Loucy (cell line): ENCODE results near the gene PIWIL1.

Experiments used
- H2AFZ ChIP-seq: fragments of 200-600 bp; sonication (generic); 2 replicates; pipeline ENCODE4 v1.6.0; 2016; ENCODE audit warnings: antibody characterized with exemption, mild to moderate bottlenecking, low read length, moderate library complexity
- H3F3A ChIP-seq: fragments of 200-600 bp; 2 replicates; pipeline ENCODE4 v1.6.0; 2016; ENCODE audit warnings: antibody characterized with exemption, low read depth, mild to moderate bottlenecking
- H3K27me3 ChIP-seq: fragments of 200-600 bp; sonication (generic); 2 replicates; pipeline ENCODE4 v1.6.1; 2014; ENCODE audit warnings: low read length, mild to moderate bottlenecking; ENCODE audit not compliant: insufficient read depth, poor library complexity, severe bottlenecking
- H3K36me3 ChIP-seq: fragments of 200-600 bp; sonication (generic); 2 replicates; pipeline ENCODE4 v1.6.1; 2016; ENCODE audit warnings: low read length; ENCODE audit not compliant: insufficient read depth
- H3K4me1 ChIP-seq: fragments of 200-600 bp; sonication (generic); 2 replicates; pipeline ENCODE4 v1.5.1; 2014; ENCODE audit warnings: low read length, mild to moderate bottlenecking; ENCODE audit not compliant: insufficient read depth, poor library complexity, severe bottlenecking
- H3K4me2 ChIP-seq: fragments of 200-600 bp; sonication (generic); 2 replicates; pipeline ENCODE4 v1.6.0; 2014; ENCODE audit warnings: antibody characterized with exemption, low read length, low read depth, mild to moderate bottlenecking; ENCODE audit not compliant: poor library complexity, severe bottlenecking
- H3K4me3 ChIP-seq: fragments of 200-600 bp; sonication (generic); 2 replicates; pipeline ENCODE4 v1.5.1; 2014; ENCODE audit warnings: low read length, mild to moderate bottlenecking, mixed read lengths; ENCODE audit not compliant: poor library complexity, severe bottlenecking
- H3K79me2 ChIP-seq: fragments of 200-600 bp; sonication (generic); 2 replicates; pipeline ENCODE4 v1.6.1; 2014; ENCODE audit warnings: low read length; ENCODE audit not compliant: insufficient read depth
- H3K9ac ChIP-seq: fragments of 200-600 bp; sonication (generic); 2 replicates; pipeline ENCODE4 v1.6.0; 2014; ENCODE audit warnings: mild to moderate bottlenecking, low read depth, low read length, moderate library complexity; ENCODE audit not compliant: poor library complexity, severe bottlenecking
- H3K9me2 ChIP-seq: fragments of 200-600 bp; sonication (generic); replicated peaks from 2 replicates; pipeline ENCODE4 v1.6.1; 2016; ENCODE audit warnings: low read depth, low read length, mixed read lengths
- H3K9me3 ChIP-seq: fragments of 200-600 bp; sonication (generic); 2 replicates; pipeline ENCODE4 v1.6.1; 2014; ENCODE audit warnings: mild to moderate bottlenecking, antibody characterized with exemption, low read length, low read depth; ENCODE audit not compliant: insufficient read depth
- H4K20me1 ChIP-seq: fragments of 200-600 bp; sonication (generic); 2 replicates; pipeline ENCODE4 v1.6.0; 2014; ENCODE audit warnings: antibody characterized with exemption, low read length, mild to moderate bottlenecking; ENCODE audit not compliant: insufficient read depth, poor library complexity, severe bottlenecking
- EZH2phosphoT487 ChIP-seq: fragments of 200-600 bp; IDR thresholded peaks from 2 replicates; pipeline ENCODE4 v1.6.1; 2018; ENCODE audit warnings: antibody characterized with exemption, mild to moderate bottlenecking, moderate library complexity, borderline replicate concordance
- TF ChIP-seq, protein P1 (sequence below): fragments of 200-600 bp; sonication (generic); conservative IDR thresholded peaks from 2 replicates; pipeline ENCODE4 v1.5.1; 2014; ENCODE audit warnings: mild to moderate bottlenecking, antibody characterized with exemption, low read length

The PIWIL1 gene

GRCh38 chr12:130316251-130316650 is 21.4 kb upstream of the PIWIL1 start:
- no peak overlapping the region for H3K9ac ChIP-seq
- TF ChIP-seq, protein P1, sequence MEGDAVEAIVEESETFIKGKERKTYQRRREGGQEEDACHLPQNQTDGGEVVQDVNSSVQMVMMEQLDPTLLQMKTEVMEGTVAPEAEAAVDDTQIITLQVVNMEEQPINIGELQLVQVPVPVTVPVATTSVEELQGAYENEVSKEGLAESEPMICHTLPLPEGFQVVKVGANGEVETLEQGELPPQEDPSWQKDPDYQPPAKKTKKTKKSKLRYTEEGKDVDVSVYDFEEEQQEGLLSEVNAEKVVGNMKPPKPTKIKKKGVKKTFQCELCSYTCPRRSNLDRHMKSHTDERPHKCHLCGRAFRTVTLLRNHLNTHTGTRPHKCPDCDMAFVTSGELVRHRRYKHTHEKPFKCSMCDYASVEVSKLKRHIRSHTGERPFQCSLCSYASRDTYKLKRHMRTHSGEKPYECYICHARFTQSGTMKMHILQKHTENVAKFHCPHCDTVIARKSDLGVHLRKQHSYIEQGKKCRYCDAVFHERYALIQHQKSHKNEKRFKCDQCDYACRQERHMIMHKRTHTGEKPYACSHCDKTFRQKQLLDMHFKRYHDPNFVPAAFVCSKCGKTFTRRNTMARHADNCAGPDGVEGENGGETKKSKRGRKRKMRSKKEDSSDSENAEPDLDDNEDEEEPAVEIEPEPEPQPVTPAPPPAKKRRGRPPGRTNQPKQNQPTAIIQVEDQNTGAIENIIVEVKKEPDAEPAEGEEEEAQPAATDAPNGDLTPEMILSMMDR, result no peak
- TF ChIP-seq EZH2phosphoT487, result no peak
- H3K9me2 ChIP-seq, result no peaks in the 10 kb centered on the region
- H3K27me3 ChIP-seq, result no peaks in the 10 kb centered on the region
- no peaks in the 10 kb centered on the region for H3K36me3 ChIP-seq
- no peaks in the 10 kb centered on the region for H4K20me1 ChIP-seq
- H2AFZ ChIP-seq, result no peak overlapping the region
- H3K79me2 ChIP-seq, result no peaks in the 10 kb centered on the region
- no peaks in the 10 kb centered on the region for H3K4me1 ChIP-seq
- no peaks in the 10 kb centered on the region for H3F3A ChIP-seq
- no peak overlapping the region for H3K4me2 ChIP-seq
- no peaks in the 10 kb centered on the region; the same call in 1 of the 2 replicates for H3K9me3 ChIP-seq
- H3K4me3 ChIP-seq, result no peak overlapping the region

- H3F3A ChIP-seq, result no peaks in the 10 kb centered on the region
- H3K4me2 ChIP-seq, result no peak overlapping the region
- H3K9ac ChIP-seq, result no peak overlapping the region
- H3K4me3 ChIP-seq, result no peak overlapping the region
- no peaks in the 10 kb centered on the region for H4K20me1 ChIP-seq
- H3K27me3 ChIP-seq, result no peaks in the 10 kb centered on the region
- H3K36me3 ChIP-seq, result no peaks in the 10 kb centered on the region
- H3K9me2 ChIP-seq, result no peaks in the 10 kb centered on the region
- H3K4me1 ChIP-seq, result no peaks in the 10 kb centered on the region
- TF ChIP-seq, protein P1, result no peak
- TF ChIP-seq EZH2phosphoT487, result no peak
- no peaks in the 10 kb centered on the region for H3K9me3 ChIP-seq
- H2AFZ ChIP-seq, result no peak overlapping the region
- H3K79me2 ChIP-seq, result no peaks in the 10 kb centered on the region
Measured at GRCh38 chr12:130320536-130320935, 17.2 kb upstream of the PIWIL1 start.

- Histone ChIP-seq H3K4me1 (no peaks in the 10 kb centered on the region), H3K4me2 (no peak overlapping the region), H3K9me3 (no peaks in the 10 kb centered on the region), H3F3A (no peaks in the 10 kb centered on the region), H3K9ac (no peak overlapping the region), H3K27me3 (no peaks in the 10 kb centered on the region), H3K79me2 (no peaks in the 10 kb centered on the region), H4K20me1 (no peaks in the 10 kb centered on the region), H3K9me2 (no peaks in the 10 kb centered on the region), H2AFZ (no peak overlapping the region), H3K36me3 (no peaks in the 10 kb centered on the region), H3K4me3 (no peak overlapping the region)
- TF ChIP-seq, protein P1, result no peak
- TF ChIP-seq EZH2phosphoT487, result no peak
Measured at GRCh38 chr12:130322263-130322662, 15.4 kb upstream of the PIWIL1 start.
